Measurements from ENCODE around the gene MCTP1.

- TF ChIP-seq CTCF (conservative IDR thresholded peaks at IDR 0.05 in 1 of 2, IDR thresholded peaks at IDR 0.05 in 1 of 2; ENCODE audit: extremely low read depth in 1 of 2, insufficient read depth in 1 of 2, low read depth in 1 of 2, low read length in 2 of 2) (no peak), EZH2 (IDR thresholded peaks at IDR 0.05; ENCODE audit: borderline replicate concordance, low read length) (no peak)
Observed at GRCh38 chr5:94691949-94692348, 592.9 kb downstream of the MCTP1 start.

Measured in mammary epithelial cell (primary cell).